ENCODE measurements around the gene AEN.

Gene AEN

GRCh38 chr15:88620995-88621772, at the start of gene AEN:
TSS of gene AEN (plus strand) at chr15:88621340. CDS start at chr15:88626210, 4,870 bp downstream.
- DNase-seq = peak; percentile 81

- no peak for DNase-seq
Observed at GRCh38 chr15:88571852-88572259, 49.3 kb upstream of the AEN start.

- DNase-seq = no peak
Observed at GRCh38 chr15:88574077-88574476, 47.1 kb upstream of the AEN start.

GRCh38 chr15:88574655-88575054, 46.5 kb upstream of the AEN start:
- DNase-seq = no peak

- no peak for DNase-seq
Observed at GRCh38 chr15:88579322-88579721, 41.8 kb upstream of the AEN start.

- DNase-seq = no peak
Observed at GRCh38 chr15:88580532-88580931, 40.6 kb upstream of the AEN start.

GRCh38 chr15:88586401-88587162, 34.6 kb upstream of the AEN start:
- DNase-seq = no peak

- no peak for DNase-seq
Observed at GRCh38 chr15:88590759-88591158, 30.4 kb upstream of the AEN start.

- no peak for DNase-seq
Observed at GRCh38 chr15:88591384-88591783, 29.8 kb upstream of the AEN start.

GRCh38 chr15:88603885-88604284, 17.3 kb upstream of the AEN start:
- no peak for DNase-seq

- no peak for DNase-seq
Observed at GRCh38 chr15:88604381-88605188, 16.6 kb upstream of the AEN start.

- no peak for DNase-seq
Observed at GRCh38 chr15:88605189-88606069, 15.7 kb upstream of the AEN start.

GRCh38 chr15:88606070-88606794, 14.9 kb upstream of the AEN start:
- DNase-seq = no peak

- DNase-seq = no peak
Observed at GRCh38 chr15:88607951-88608350, 13.2 kb upstream of the AEN start.

- DNase-seq = no peak
Observed at GRCh38 chr15:88608607-88609181, 12.4 kb upstream of the AEN start.

- no peak for DNase-seq
Observed at GRCh38 chr15:88609344-88610090, 11.6 kb upstream of the AEN start.

GRCh38 chr15:88610701-88611231, 10.4 kb upstream of the AEN start:
- DNase-seq = no peak

GRCh38 chr15:88612186-88612796, 8.8 kb upstream of the AEN start:
- no peak for DNase-seq

- no peak for DNase-seq
Observed at GRCh38 chr15:88613074-88613944, 7.8 kb upstream of the AEN start.
